C4-2B (cell line): ENCODE data around the gene DNER.

Experiments
- ZFX ChIP-seq: fragments of 450-650 bp; IDR thresholded peaks from 2 replicates; pipeline ENCODE4 v1.6.1; 2017
- TF ChIP-seq, protein P1 (sequence below): fragments of 450-650 bp; conservative IDR thresholded peaks from 2 replicates; pipeline ENCODE4 v1.5.1; 2017; ENCODE audit warnings: mild to moderate bottlenecking

DNA sequence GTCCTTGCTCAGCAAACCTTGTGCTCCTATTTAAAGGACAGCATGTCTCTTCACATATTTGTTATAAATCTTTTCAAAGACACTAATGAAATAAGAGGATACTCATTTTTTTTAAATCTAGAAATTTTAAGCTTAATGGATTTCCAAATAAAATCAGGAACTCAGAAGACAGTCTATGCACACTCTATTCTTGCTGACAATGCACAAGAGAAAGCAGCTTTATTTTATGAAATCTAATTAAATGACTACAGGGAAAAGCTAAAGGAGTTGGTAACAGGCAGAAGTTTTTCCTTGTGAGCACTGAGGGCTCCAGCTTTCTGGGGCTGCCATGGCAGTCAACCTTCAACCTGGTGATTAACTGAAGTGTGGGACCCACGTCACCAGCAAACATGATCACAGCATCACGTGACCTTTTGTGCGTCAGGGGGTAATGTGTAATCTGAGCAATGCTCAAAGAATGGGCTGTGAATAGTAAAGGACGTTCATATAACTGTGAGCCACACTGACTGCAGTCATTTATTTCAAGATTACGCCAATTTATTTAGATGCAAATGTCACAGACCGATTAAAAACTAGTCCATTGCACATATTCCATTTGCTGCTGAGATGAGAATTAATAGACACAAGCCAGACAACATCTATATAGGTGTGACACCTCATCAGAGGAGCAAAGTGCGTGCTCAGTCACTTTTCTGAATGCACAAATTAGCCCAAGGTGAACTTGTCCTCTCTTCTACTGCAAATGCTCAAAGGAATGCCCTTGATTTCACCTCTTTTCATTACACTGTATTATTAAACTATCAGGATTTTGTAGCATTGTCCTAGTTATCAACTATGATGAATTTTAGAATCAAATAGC lies 11.6 kb upstream of the DNER start:
- TF ChIP-seq, protein P1, sequence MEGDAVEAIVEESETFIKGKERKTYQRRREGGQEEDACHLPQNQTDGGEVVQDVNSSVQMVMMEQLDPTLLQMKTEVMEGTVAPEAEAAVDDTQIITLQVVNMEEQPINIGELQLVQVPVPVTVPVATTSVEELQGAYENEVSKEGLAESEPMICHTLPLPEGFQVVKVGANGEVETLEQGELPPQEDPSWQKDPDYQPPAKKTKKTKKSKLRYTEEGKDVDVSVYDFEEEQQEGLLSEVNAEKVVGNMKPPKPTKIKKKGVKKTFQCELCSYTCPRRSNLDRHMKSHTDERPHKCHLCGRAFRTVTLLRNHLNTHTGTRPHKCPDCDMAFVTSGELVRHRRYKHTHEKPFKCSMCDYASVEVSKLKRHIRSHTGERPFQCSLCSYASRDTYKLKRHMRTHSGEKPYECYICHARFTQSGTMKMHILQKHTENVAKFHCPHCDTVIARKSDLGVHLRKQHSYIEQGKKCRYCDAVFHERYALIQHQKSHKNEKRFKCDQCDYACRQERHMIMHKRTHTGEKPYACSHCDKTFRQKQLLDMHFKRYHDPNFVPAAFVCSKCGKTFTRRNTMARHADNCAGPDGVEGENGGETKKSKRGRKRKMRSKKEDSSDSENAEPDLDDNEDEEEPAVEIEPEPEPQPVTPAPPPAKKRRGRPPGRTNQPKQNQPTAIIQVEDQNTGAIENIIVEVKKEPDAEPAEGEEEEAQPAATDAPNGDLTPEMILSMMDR = no peak
- TF ChIP-seq ZFX = no peak
